Cardiac muscle cell (in vitro differentiated cells and primary cell): Measurements from ENCODE around the gene STK11IP. TPM values are rescaled to one million over a fixed set of nuclear protein-coding genes. Genes with fewer than 3 reads are reported as not detected.
A peak's percentile ranks its signal among the peaks of the same experiment; 100 is the strongest.

Experiments
- DNase-seq, 2 donors: peaks; one replicate each; pipeline versions ENCODE4 v3.0.0 to v3.0.0-alpha.2; 2010 to 2017; ENCODE audit warnings: low read depth in 1 of 2, low spot score in 1 of 2
- H3K27ac ChIP-seq: fragments of 200-600 bp; sonication (generic); 2 replicates; pipeline ENCODE4 v1.5.1; 2016
- H3K27me3 ChIP-seq: fragments of 200-600 bp; sonication (generic); 2 replicates; pipeline ENCODE4 v1.6.0; 2016; ENCODE audit warnings: control low read depth
- H3K36me3 ChIP-seq: fragments of 200-600 bp; sonication (generic); 2 replicates; pipeline ENCODE4 v1.5.1; 2016; ENCODE audit warnings: control low read depth
- H3K4me1 ChIP-seq: fragments of 200-600 bp; sonication (generic); 2 replicates; pipeline ENCODE4 v1.8.1; 2017; ENCODE audit warnings: low read depth, mild to moderate bottlenecking, mixed run types
- H3K4me3 ChIP-seq: fragments of 200-600 bp; sonication (generic); 2 replicates; pipeline ENCODE4 v1.5.1; 2016; ENCODE audit warnings: mild to moderate bottlenecking
- H3K9me3 ChIP-seq: fragments of 200-600 bp; sonication (generic); 2 replicates; pipeline ENCODE4 v1.5.1; 2017; ENCODE audit warnings: low read depth, mild to moderate bottlenecking, control low read depth
- CTCF ChIP-seq: IDR thresholded peaks from 2 replicates; pipeline ENCODE4 v1.5.1; 2012; ENCODE audit warnings: low read depth, mild to moderate bottlenecking, low read length
- polyA plus RNA-seq: library from polyadenylated mRNA; unstranded; fragments of >200 nt; fragmentation: Nextera tagmentation; extraction: Ambion mirVana; gene quantifications from 2 replicates; pipeline ENCODE4 v1.2.1, GENCODE V29; 2016
- total RNA-seq: library from RNA; depleted of rRNA; stranded (reverse); fragments of >200 nt; gene quantifications from 2 replicates; pipeline ENCODE4 v1.2.3, GENCODE V29; 2016

Gene STK11IP
- total and polyA plus RNA-seq, 2 experiments from 2014 or later: 22.4 to 24.4 TPM

- peak overlapping the region; percentile 98 for H3K4me3 ChIP-seq
- peak overlapping the region; percentile 98 for H3K27ac ChIP-seq
These were observed 27.3 kb upstream of the STK11IP start for GRCh38 chr2:219570194-219570923.

GRCh38 chr2:219570924-219571310 is 26.7 kb upstream of the STK11IP start:
- peak; percentile 42 to 47 for DNase-seq
- peak overlapping the region; percentile 98 for H3K4me3 ChIP-seq
- no peaks in the 10 kb centered on the region for H3K9me3 ChIP-seq
- H3K36me3 ChIP-seq: peaks cover 23% of the 10 kb centered on the region
- no peaks in the 10 kb centered on the region for H3K27me3 ChIP-seq
- peak overlapping the region; percentile 98 for H3K27ac ChIP-seq
- no peak for TF ChIP-seq CTCF
- H3K4me1 ChIP-seq: peaks cover 41% of the 10 kb centered on the region

More at GRCh38 chr2:219570194-219570923, 27.3 kb upstream of the STK11IP start:
- Histone ChIP-seq H3K9me3 (no peaks in the 10 kb centered on the region), H3K27me3 (no peaks in the 10 kb centered on the region), H3K4me1 (peaks cover 35% of the 10 kb centered on the region), H3K36me3 (peaks cover 28% of the 10 kb centered on the region)
- TF ChIP-seq CTCF: peak; percentile 3
- peak; percentile 36 to 47 for DNase-seq

- H3K4me1 ChIP-seq: peaks cover 47% of the 10 kb centered on the region
- TF ChIP-seq CTCF: no peak
- no peaks in the 10 kb centered on the region for H3K9me3 ChIP-seq
- DNase-seq: peak; percentile 92 to 97
- peak within 1 kb of the TSS; percentile 98 for H3K27ac ChIP-seq
- peaks cover 19% of the 10 kb centered on the region for H3K36me3 ChIP-seq
- no peaks in the 10 kb centered on the region for H3K27me3 ChIP-seq
- H3K4me3 ChIP-seq: peak within 1 kb of the TSS; percentile 98
These were observed 26.1 kb upstream of the STK11IP start, which contains the start of gene OBSL1 for GRCh38 chr2:219571311-219572236. OBSL1 (minus strand) TSS chr2:219571539; CDS start chr2:219571232, 307 bp downstream.

- DNase-seq: no peak
- Histone ChIP-seq H3K27ac (peak within 1 kb of the TSS; percentile 98), H3K36me3 (peaks cover 11% of the 10 kb centered on the region)
These were observed 25.2 kb upstream of the STK11IP start, which contains the start of gene INHA for GRCh38 chr2:219572237-219573001. INHA (plus strand) TSS chr2:219572310; CDS start chr2:219572375, 65 bp downstream.

More at GRCh38 chr2:219572237-219573001, 25.2 kb upstream of the STK11IP start, which contains the start of gene INHA:
- Histone ChIP-seq H3K4me1 (peaks cover 52% of the 10 kb centered on the region), H3K27me3 (no peaks in the 10 kb centered on the region), H3K9me3 (no peaks in the 10 kb centered on the region), H3K4me3 (peak within 1 kb of the TSS; percentile 98)
- no peak for TF ChIP-seq CTCF
